Neuronal stem cell (in vitro differentiated cells): ENCODE measurements around the gene PCK1.

Experiments
- DNase-seq: peaks from one replicate; pipeline ENCODE4 v3.0.0-alpha.2; 2013; ENCODE audit warnings: low spot score
- H2AFZ ChIP-seq: one replicate; pipeline ENCODE4 v1.6.1; 2013; ENCODE audit warnings: mild to moderate bottlenecking, low read length, inconsistent platforms
- H2AK5ac ChIP-seq: 2 replicates; pipeline ENCODE4 v1.6.1; 2013; ENCODE audit warnings: low read depth, mild to moderate bottlenecking, inconsistent platforms, low read length, moderate library complexity, mixed read lengths
- H2BK120ac ChIP-seq: 2 replicates; pipeline ENCODE4 v1.6.1; 2013; ENCODE audit warnings: low read depth, mild to moderate bottlenecking, inconsistent platforms, low read length, moderate library complexity, mixed read lengths
- H2BK12ac ChIP-seq: one replicate; pipeline ENCODE4 v1.6.1; 2013; ENCODE audit warnings: low read length, inconsistent platforms
- H2BK15ac ChIP-seq: 2 replicates; pipeline ENCODE4 v1.6.1; 2013; ENCODE audit warnings: mild to moderate bottlenecking, low read length, inconsistent platforms, mixed read lengths
- H2BK5ac ChIP-seq: one replicate; pipeline ENCODE4 v1.6.1; 2013; ENCODE audit warnings: inconsistent platforms, mild to moderate bottlenecking, low read length, moderate library complexity
- H3K14ac ChIP-seq: one replicate; pipeline ENCODE4 v1.6.1; 2013; ENCODE audit warnings: low read length, inconsistent platforms
- H3K18ac ChIP-seq: 2 replicates; pipeline ENCODE4 v1.6.1; 2013; ENCODE audit warnings: low read length, inconsistent platforms
- H3K23ac ChIP-seq: 2 replicates; pipeline ENCODE4 v1.6.1; 2013; ENCODE audit warnings: low read depth, mild to moderate bottlenecking, mixed read lengths, low read length, inconsistent platforms; ENCODE audit not compliant: poor library complexity
- H3K27ac ChIP-seq: replicated peaks from 3 replicates; pipeline ENCODE4 v1.5.1; 2013; ENCODE audit warnings: low read length, inconsistent platforms
- H3K27me3 ChIP-seq, 3 experiments: 2 replicates each; pipeline ENCODE4 v1.6.1; 2013; ENCODE audit warnings: low read length in 3 of 3, mild to moderate bottlenecking in 2 of 3, inconsistent platforms in 1 of 3, low read depth in 1 of 3, mixed read lengths in 1 of 3, moderate library complexity in 1 of 3; ENCODE audit not compliant: control insufficient read depth in 3 of 3, insufficient read depth in 3 of 3
- H3K36me3 ChIP-seq, 2 donors: replicated peaks in 1 of 2; 2 replicates each; pipeline ENCODE4 v1.6.1; 2013; ENCODE audit warnings: low read length in 2 of 2; ENCODE audit not compliant: control insufficient read depth in 2 of 2, insufficient read depth in 2 of 2
- H3K4ac ChIP-seq: 2 replicates; pipeline ENCODE4 v1.6.1; 2013; ENCODE audit warnings: inconsistent platforms, mild to moderate bottlenecking, low read length, moderate library complexity
- H3K4me1 ChIP-seq, 2 donors: 1 replicate in 1 of 2; 2 replicates in 1 of 2; pipeline ENCODE4 v1.6.1; 2013; ENCODE audit warnings: low read length in 2 of 2, low read depth in 1 of 2; ENCODE audit not compliant: control insufficient read depth in 2 of 2, insufficient read depth in 1 of 2
- H3K4me2 ChIP-seq: one replicate; pipeline ENCODE4 v1.6.1; 2013; ENCODE audit warnings: mild to moderate bottlenecking, low read length, inconsistent platforms; ENCODE audit not compliant: insufficient read depth, poor library complexity, severe bottlenecking
- H3K4me3 ChIP-seq, 2 donors: 2 replicates each; pipeline ENCODE4 v1.5.1; 2013; ENCODE audit warnings: low read length in 2 of 2, mild to moderate bottlenecking in 2 of 2, inconsistent platforms in 1 of 2, moderate library complexity in 1 of 2
- H3K79me1 ChIP-seq: one replicate; pipeline ENCODE4 v1.6.1; 2013; ENCODE audit warnings: low read depth, mild to moderate bottlenecking, inconsistent platforms, low read length, moderate library complexity
- H3K9ac ChIP-seq: one replicate; pipeline ENCODE4 v1.6.1; 2013; ENCODE audit warnings: mild to moderate bottlenecking, low read depth, low read length, inconsistent platforms; ENCODE audit not compliant: poor library complexity
- H3K9me3 ChIP-seq, 2 donors: replicated peaks in 1 of 2; 2 replicates each; pipeline versions ENCODE3 to v1.6.1; 2013; ENCODE audit warnings: low read length in 2 of 2, mild to moderate bottlenecking in 2 of 2, inconsistent platforms in 1 of 2, low read depth in 1 of 2, mixed read lengths in 1 of 2, moderate library complexity in 1 of 2; ENCODE audit not compliant: control insufficient read depth in 2 of 2, insufficient read depth in 1 of 2
- H4K8ac ChIP-seq: one replicate; pipeline ENCODE4 v1.6.1; 2013; ENCODE audit warnings: low read depth, mild to moderate bottlenecking, inconsistent platforms, low read length, moderate library complexity
- H4K91ac ChIP-seq: one replicate; pipeline ENCODE4 v1.6.1; 2013; ENCODE audit warnings: low read length, low read depth, mild to moderate bottlenecking, inconsistent platforms; ENCODE audit not compliant: poor library complexity
- WGBS, 2 donors: extraction: QIAGEN DNeasy Blood & Tissue Kit; methylation state at CpG; one replicate each; pipeline ENCODE4 v1.1.7; 2013; ENCODE audit warnings: missing lambda C conversion rate in 2 of 2, mixed read lengths in 1 of 2; ENCODE audit not compliant: insufficient read length in 2 of 2, insufficient replicate concordance in 1 of 2; ENCODE audit errors: extremely low coverage in 2 of 2; 5-methylcytosine and 5-hydroxymethylcytosine counted together

Gene PCK1

GRCh38 chr20:57562541-57563465 lies 1.9 kb downstream of the PCK1 start:
- Histone ChIP-seq H3K27me3 (peaks cover 0 to 47% (median 0%) of the 10 kb centered on the region in 3 experiments), H3K9ac (no peak overlapping the region), H3K4me1 (no peaks in the 10 kb centered on the region), H2AFZ (no peak overlapping the region), H2BK5ac (no peak overlapping the region), H2BK120ac (no peak overlapping the region), H3K36me3 (no peaks in the 10 kb centered on the region), H4K91ac (no peak overlapping the region), H4K8ac (no peak overlapping the region), H3K4ac (no peak overlapping the region), H3K4me2 (no peak overlapping the region), H3K9me3 (no peaks in the 10 kb centered on the region), H2BK15ac (no peak overlapping the region), H3K27ac (no peak overlapping the region), H3K79me1 (peaks cover 1% of the 10 kb centered on the region), H2BK12ac (no peak overlapping the region), H2AK5ac (no peak overlapping the region), H3K14ac (no peak overlapping the region), H3K4me3 (no peak overlapping the region), H3K23ac (no peak overlapping the region), H3K18ac (no peak overlapping the region)
- no peak for DNase-seq
- no CpG with 5 or more reads among the region's 35 CpGs for WGBS, 2 donors

DNA sequence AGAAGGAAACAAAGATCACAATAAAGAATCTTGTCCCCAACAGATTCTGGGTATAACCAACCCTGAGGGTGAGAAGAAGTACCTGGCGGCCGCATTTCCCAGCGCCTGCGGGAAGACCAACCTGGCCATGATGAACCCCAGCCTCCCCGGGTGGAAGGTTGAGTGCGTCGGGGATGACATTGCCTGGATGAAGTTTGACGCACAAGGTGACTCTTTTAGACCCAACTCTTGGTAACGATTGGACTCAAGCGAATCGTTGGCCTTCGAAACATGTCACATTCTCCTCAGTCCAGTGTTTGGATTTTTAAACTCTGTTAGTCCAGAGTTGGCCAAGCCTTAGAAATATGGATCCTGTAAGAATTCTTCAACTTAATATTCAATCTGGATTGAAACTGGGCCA lies 2.6 kb downstream of the PCK1 start:
- no CpG with 5 or more reads among the region's 12 CpGs for WGBS, 2 donors
- no peak overlapping the region for H2BK5ac ChIP-seq
- H3K18ac ChIP-seq: no peak overlapping the region

GRCh38 chr20:57564180-57564802 lies 3.4 kb downstream of the PCK1 start:
- Histone ChIP-seq H4K8ac (no peak overlapping the region), H3K18ac (peak overlapping the region; percentile 18), H2BK5ac (no peak overlapping the region), H2AK5ac (no peak overlapping the region), H2AFZ (no peak overlapping the region), H2BK12ac (no peak overlapping the region), H3K14ac (no peak overlapping the region), H3K9me3 (no peaks in the 10 kb centered on the region), H3K36me3 (no peaks in the 10 kb centered on the region), H4K91ac (no peak overlapping the region), H3K79me1 (peaks cover 1% of the 10 kb centered on the region), H3K4ac (no peak overlapping the region), H2BK120ac (no peak overlapping the region), H3K27ac (no peak overlapping the region), H3K4me2 (no peak overlapping the region), H3K4me3 (no peak overlapping the region), H3K9ac (no peak overlapping the region), H3K23ac (peak overlapping the region; percentile 38), H2BK15ac (no peak overlapping the region), H3K4me1 (no peaks in the 10 kb centered on the region), H3K27me3 (peaks cover 0 to 39% (median 0%) of the 10 kb centered on the region in 3 experiments)
- no peak for DNase-seq
- WGBS, 2 donors: no CpG with 5 or more reads among the region's 14 CpGs

More for the DNA sequence above, 2.6 kb downstream of the PCK1 start:
- H3K9ac ChIP-seq: no peak overlapping the region
- no peak overlapping the region for H3K4me3 ChIP-seq
- H3K4me2 ChIP-seq: no peak overlapping the region
- no peak overlapping the region for H2BK15ac ChIP-seq
- H3K14ac ChIP-seq: no peak overlapping the region
- peaks cover 1% of the 10 kb centered on the region for H3K79me1 ChIP-seq
- H4K91ac ChIP-seq: no peak overlapping the region
- H3K23ac ChIP-seq: no peak overlapping the region
- no peak overlapping the region for H3K4ac ChIP-seq
- no peak overlapping the region for H2BK12ac ChIP-seq
- no peaks in the 10 kb centered on the region for H3K4me1 ChIP-seq
- no peak overlapping the region for H2BK120ac ChIP-seq
- no peak overlapping the region for H3K27ac ChIP-seq
- H3K36me3 ChIP-seq: no peaks in the 10 kb centered on the region
- no peaks in the 10 kb centered on the region for H3K9me3 ChIP-seq
- H2AFZ ChIP-seq: no peak overlapping the region
- H3K27me3 ChIP-seq: peaks cover 0 to 42% (median 0%) of the 10 kb centered on the region in 3 experiments
- no peak overlapping the region for H2AK5ac ChIP-seq
- DNase-seq: no peak
- no peak overlapping the region for H4K8ac ChIP-seq

- Histone ChIP-seq H3K4ac (no peak overlapping the region), H3K4me1 (no peaks in the 10 kb centered on the region), H3K4me2 (no peak overlapping the region), H3K14ac (no peak overlapping the region), H3K23ac (no peak overlapping the region), H3K27ac (no peak overlapping the region), H2BK120ac (no peak overlapping the region), H3K4me3 (no peak overlapping the region), H2BK15ac (no peak overlapping the region), H3K36me3 (no peaks in the 10 kb centered on the region), H3K9me3 (no peaks in the 10 kb centered on the region), H3K18ac (no peak overlapping the region), H2BK12ac (no peak overlapping the region), H2AK5ac (no peak overlapping the region), H3K9ac (no peak overlapping the region), H4K8ac (no peak overlapping the region), H2BK5ac (no peak overlapping the region), H4K91ac (no peak overlapping the region), H2AFZ (no peak overlapping the region), H3K79me1 (peaks cover 1% of the 10 kb centered on the region), H3K27me3 (peaks cover 0 to 46% (median 0%) of the 10 kb centered on the region in 3 experiments)
- no peak for DNase-seq
- no CpG with 5 or more reads among the region's 11 CpGs for WGBS, 2 donors
These were observed 4.2 kb downstream of the PCK1 start for GRCh38 chr20:57564951-57565642.
